ENCODE measurements around the gene TBCK.

GRCh38 chr4:106021737-106022410 is 294.1 kb downstream of the TBCK start:
- no peak for TF ChIP-seq POLR2AphosphoS5 (IDR thresholded peaks at IDR 0.05)
- TF ChIP-seq CTCF (IDR thresholded peaks at IDR 0.05): no peak
